HepG2 (cell line): Measurements from ENCODE around the gene NSF. TPM values are rescaled to one million over a fixed set of nuclear protein-coding genes. Genes with fewer than 3 reads are reported as not detected.
A peak's percentile ranks its signal among the peaks of the same experiment; 100 is the strongest.

Experiments
- BORCS8-MEF2B ChIP-seq: sonication (generic); formaldehyde crosslinking; IDR thresholded peaks from 2 replicates; pipeline ENCODE4 v1.8.0; 2022; ENCODE audit warnings: mild to moderate bottlenecking, missing genetic modification reagents
- DRAP1 ChIP-seq: IDR thresholded peaks from 2 replicates; pipeline ENCODE4 v1.6.1; 2016; ENCODE audit warnings: missing genetic modification reagents, missing compliant biosample characterization
- HNRNPUL1 ChIP-seq: fragments of 200-400 bp; formaldehyde crosslinking; IDR thresholded peaks from 2 replicates; pipeline ENCODE4 v1.6.1; 2017; ENCODE audit warnings: low read depth, mild to moderate bottlenecking, low read length, moderate library complexity
- HOXA3 ChIP-seq: sonication (generic); formaldehyde crosslinking; IDR thresholded peaks from 2 replicates; pipeline ENCODE4 v1.5.0; 2020; ENCODE audit warnings: missing genetic modification reagents
- KDM3A ChIP-seq: IDR thresholded peaks from 2 replicates; pipeline ENCODE4 v1.6.1; 2018; ENCODE audit warnings: low read depth, missing compliant biosample characterization
- KLF12 ChIP-seq: sonication (generic); formaldehyde crosslinking; IDR thresholded peaks from 2 replicates; pipeline ENCODE4 v1.4.0; 2020; ENCODE audit warnings: missing genetic modification reagents, borderline replicate concordance
- NCOA5 ChIP-seq: sonication (generic); formaldehyde crosslinking; IDR thresholded peaks from 2 replicates; pipeline ENCODE4 v1.4.0; 2020; ENCODE audit warnings: missing genetic modification reagents
- PAWR ChIP-seq: sonication (generic); formaldehyde crosslinking; IDR thresholded peaks from 2 replicates; pipeline ENCODE4 v1.4.0; 2020; ENCODE audit warnings: missing genetic modification reagents, mild to moderate bottlenecking, borderline replicate concordance
- RFXANK ChIP-seq: IDR thresholded peaks from 2 replicates; pipeline ENCODE4 v1.6.1; 2016
- ZFX ChIP-seq: sonication (generic); formaldehyde crosslinking; IDR thresholded peaks from 2 replicates; pipeline ENCODE4 v1.4.0; 2020; ENCODE audit warnings: mild to moderate bottlenecking, low read depth, missing genetic modification reagents, moderate library complexity
- ZNF292 ChIP-seq: sonication (generic); formaldehyde crosslinking; IDR thresholded peaks from 2 replicates; pipeline ENCODE4 v1.8.1; 2022; ENCODE audit warnings: mild to moderate bottlenecking, low read depth, missing genetic modification reagents, borderline replicate concordance
- ZNF567 ChIP-seq: sonication (generic); formaldehyde crosslinking; IDR thresholded peaks from 2 replicates; pipeline ENCODE4 v1.8.1; 2023; ENCODE audit warnings: mild to moderate bottlenecking, missing genetic modification reagents, borderline replicate concordance
- ZNF616 ChIP-seq: sonication (generic); formaldehyde crosslinking; IDR thresholded peaks from 2 replicates; pipeline ENCODE4 v1.5.0; 2020; ENCODE audit warnings: low read depth, mild to moderate bottlenecking, missing genetic modification reagents
- ZNF784 ChIP-seq: sonication (generic); formaldehyde crosslinking; IDR thresholded peaks from 2 replicates; pipeline ENCODE4 v1.5.1; 2020; ENCODE audit warnings: missing genetic modification reagents, mild to moderate bottlenecking, borderline replicate concordance
- ZNF816 ChIP-seq: sonication (generic); formaldehyde crosslinking; IDR thresholded peaks from 2 replicates; pipeline ENCODE4 v1.8.0; 2022; ENCODE audit warnings: missing genetic modification reagents, mild to moderate bottlenecking, borderline replicate concordance
- polyA plus RNA-seq, 8 experiments: library from polyadenylated mRNA; depleted of rRNA in 3 of 8; stranded (reverse) in 7 of 8; unstranded in 1 of 8; fragments of >200 nt; fragmentation: Illumina TruSeq in 4 of 8; extraction: Trizol in 4 of 8; gene quantifications; 2 replicates each; pipeline versions ENCODE4 v1.2.1 to v1.2.3, GENCODE V29; 2011 to 2016; ENCODE audit warnings: low read depth in 4 of 8, missing spikeins in 1 of 8, mixed read lengths in 1 of 8; ENCODE audit not compliant: insufficient read depth in 1 of 8
- total RNA-seq, 5 experiments: library from RNA; depleted of rRNA; stranded (reverse); fragments of >200 nt; fragmentation: Illumina TruSeq; extraction: Trizol; gene quantifications; 2 replicates each; pipeline ENCODE4 v1.2.3, GENCODE V29; 2016; ENCODE audit warnings: low read depth in 1 of 5
- TF ChIP-seq, protein P1 (sequence below): sonication (generic); formaldehyde crosslinking; IDR thresholded peaks from 2 replicates; pipeline ENCODE4 v1.9.0; 2021; ENCODE audit warnings: mild to moderate bottlenecking, missing genetic modification reagents

Gene NSF
- total and polyA plus RNA-seq, 2 of the 13 experiments (the other 11 are each of a cell fraction or from before 2014, with no cell fraction given), result 21.9 to 37.8 TPM

- TF ChIP-seq, protein P1, sequence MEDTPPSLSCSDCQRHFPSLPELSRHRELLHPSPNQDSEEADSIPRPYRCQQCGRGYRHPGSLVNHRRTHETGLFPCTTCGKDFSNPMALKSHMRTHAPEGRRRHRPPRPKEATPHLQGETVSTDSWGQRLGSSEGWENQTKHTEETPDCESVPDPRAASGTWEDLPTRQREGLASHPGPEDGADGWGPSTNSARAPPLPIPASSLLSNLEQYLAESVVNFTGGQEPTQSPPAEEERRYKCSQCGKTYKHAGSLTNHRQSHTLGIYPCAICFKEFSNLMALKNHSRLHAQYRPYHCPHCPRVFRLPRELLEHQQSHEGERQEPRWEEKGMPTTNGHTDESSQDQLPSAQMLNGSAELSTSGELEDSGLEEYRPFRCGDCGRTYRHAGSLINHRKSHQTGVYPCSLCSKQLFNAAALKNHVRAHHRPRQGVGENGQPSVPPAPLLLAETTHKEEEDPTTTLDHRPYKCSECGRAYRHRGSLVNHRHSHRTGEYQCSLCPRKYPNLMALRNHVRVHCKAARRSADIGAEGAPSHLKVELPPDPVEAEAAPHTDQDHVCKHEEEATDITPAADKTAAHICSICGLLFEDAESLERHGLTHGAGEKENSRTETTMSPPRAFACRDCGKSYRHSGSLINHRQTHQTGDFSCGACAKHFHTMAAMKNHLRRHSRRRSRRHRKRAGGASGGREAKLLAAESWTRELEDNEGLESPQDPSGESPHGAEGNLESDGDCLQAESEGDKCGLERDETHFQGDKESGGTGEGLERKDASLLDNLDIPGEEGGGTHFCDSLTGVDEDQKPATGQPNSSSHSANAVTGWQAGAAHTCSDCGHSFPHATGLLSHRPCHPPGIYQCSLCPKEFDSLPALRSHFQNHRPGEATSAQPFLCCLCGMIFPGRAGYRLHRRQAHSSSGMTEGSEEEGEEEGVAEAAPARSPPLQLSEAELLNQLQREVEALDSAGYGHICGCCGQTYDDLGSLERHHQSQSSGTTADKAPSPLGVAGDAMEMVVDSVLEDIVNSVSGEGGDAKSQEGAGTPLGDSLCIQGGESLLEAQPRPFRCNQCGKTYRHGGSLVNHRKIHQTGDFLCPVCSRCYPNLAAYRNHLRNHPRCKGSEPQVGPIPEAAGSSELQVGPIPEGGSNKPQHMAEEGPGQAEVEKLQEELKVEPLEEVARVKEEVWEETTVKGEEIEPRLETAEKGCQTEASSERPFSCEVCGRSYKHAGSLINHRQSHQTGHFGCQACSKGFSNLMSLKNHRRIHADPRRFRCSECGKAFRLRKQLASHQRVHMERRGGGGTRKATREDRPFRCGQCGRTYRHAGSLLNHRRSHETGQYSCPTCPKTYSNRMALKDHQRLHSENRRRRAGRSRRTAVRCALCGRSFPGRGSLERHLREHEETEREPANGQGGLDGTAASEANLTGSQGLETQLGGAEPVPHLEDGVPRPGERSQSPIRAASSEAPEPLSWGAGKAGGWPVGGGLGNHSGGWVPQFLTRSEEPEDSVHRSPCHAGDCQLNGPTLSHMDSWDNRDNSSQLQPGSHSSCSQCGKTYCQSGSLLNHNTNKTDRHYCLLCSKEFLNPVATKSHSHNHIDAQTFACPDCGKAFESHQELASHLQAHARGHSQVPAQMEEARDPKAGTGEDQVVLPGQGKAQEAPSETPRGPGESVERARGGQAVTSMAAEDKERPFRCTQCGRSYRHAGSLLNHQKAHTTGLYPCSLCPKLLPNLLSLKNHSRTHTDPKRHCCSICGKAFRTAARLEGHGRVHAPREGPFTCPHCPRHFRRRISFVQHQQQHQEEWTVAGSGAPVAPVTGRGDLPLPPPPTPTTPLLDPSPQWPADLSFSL (CRISPR knock-in tag), result no peak
- no peak for TF ChIP-seq ZNF567 (CRISPR knock-in tag)
- TF ChIP-seq NCOA5 (CRISPR knock-in tag), result no peak
- TF ChIP-seq ZFX (CRISPR knock-in tag), result peak; percentile 45; the same call in 1 of the 2 replicates
- no peak for TF ChIP-seq KLF12 (CRISPR knock-in tag)
- peak; percentile 59 for TF ChIP-seq HOXA3 (CRISPR knock-in tag)
- no peak for TF ChIP-seq KDM3A (CRISPR knock-in tag)
- no peak for TF ChIP-seq BORCS8-MEF2B (CRISPR knock-in tag)
- TF ChIP-seq ZNF616 (CRISPR knock-in tag), result no peak
- no peak for TF ChIP-seq RFXANK (CRISPR knock-in tag)
- TF ChIP-seq HNRNPUL1, result no peak
- TF ChIP-seq ZNF816 (CRISPR knock-in tag), result no peak
- no peak for TF ChIP-seq DRAP1 (CRISPR knock-in tag)
- TF ChIP-seq PAWR (CRISPR knock-in tag), result 0 out of 2 replicates have a peak, but pooled peaks have one; percentile 18
- peak; percentile 47; the same call in 1 of the 2 replicates for TF ChIP-seq ZNF292
- no peak for TF ChIP-seq ZNF784 (CRISPR knock-in tag)
Measured at GRCh38 chr17:46795379-46795952, 205.0 kb downstream of the NSF start (continued).
